Measurements from ENCODE around the gene GABRA6. TPM values are rescaled to one million over a fixed set of nuclear protein-coding genes. Genes with fewer than 3 reads are reported as not detected.

GABRA6 gene
- polyA plus RNA-seq, 1 donor = not detected

GRCh38 chr5:161744276-161744675 lies 58.8 kb downstream of the GABRA6 start:
- no peak for DNase-seq
- Histone ChIP-seq H3K4me3 (ENCODE audit: low read length) (no peak overlapping the region), H3K36me3 (ENCODE audit: control insufficient read depth, insufficient read depth, low read length) (no peaks in the 10 kb centered on the region), H3K4me1 (ENCODE audit: control insufficient read depth, insufficient read depth, low read length) (no peaks in the 10 kb centered on the region), H3K27ac (ENCODE audit: low read length) (no peak overlapping the region), H3K9me3 (ENCODE audit: control insufficient read depth, low read depth, low read length) (no peaks in the 10 kb centered on the region), H3K27me3 (ENCODE audit: control insufficient read depth, insufficient read depth, low read length) (no peaks in the 10 kb centered on the region)
- WGBS (ENCODE audit: insufficient coverage, low lambda C conversion rate) = no CpG with 5 or more reads among the region's 2 CpGs

DNA sequence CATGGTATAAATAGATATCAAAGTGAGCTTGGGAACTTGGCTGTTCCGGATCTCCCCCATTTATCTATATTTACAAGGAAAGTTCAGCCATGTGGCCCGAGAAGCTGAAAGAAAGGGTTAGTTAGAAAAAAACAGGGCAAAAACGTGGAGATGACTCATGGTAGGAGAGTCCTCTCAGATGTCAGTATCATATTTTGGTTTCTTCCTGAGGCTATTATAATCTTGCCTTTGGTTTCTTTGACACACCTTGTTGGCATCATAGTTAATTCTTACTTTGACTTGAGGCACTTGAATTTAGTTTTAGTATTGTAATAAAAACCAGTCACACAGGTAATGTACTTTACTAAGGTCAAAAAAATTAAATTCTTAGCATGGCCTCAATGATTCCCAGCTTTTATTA lies 59.9 kb downstream of the GABRA6 start:
- no peak overlapping the region for H3K27ac ChIP-seq (ENCODE audit: low read length)
- H3K9me3 ChIP-seq (ENCODE audit: control insufficient read depth, low read depth, low read length) = no peaks in the 10 kb centered on the region
- 86% methylated on average over 1 of the region's 3 CpGs for WGBS (ENCODE audit: insufficient coverage, low lambda C conversion rate)
- no peaks in the 10 kb centered on the region for H3K4me1 ChIP-seq (ENCODE audit: control insufficient read depth, insufficient read depth, low read length)
- DNase-seq = no peak
- H3K4me3 ChIP-seq (ENCODE audit: low read length) = no peak overlapping the region
- no peaks in the 10 kb centered on the region for H3K36me3 ChIP-seq (ENCODE audit: control insufficient read depth, insufficient read depth, low read length)
- no peaks in the 10 kb centered on the region for H3K27me3 ChIP-seq (ENCODE audit: control insufficient read depth, insufficient read depth, low read length)

DNA sequence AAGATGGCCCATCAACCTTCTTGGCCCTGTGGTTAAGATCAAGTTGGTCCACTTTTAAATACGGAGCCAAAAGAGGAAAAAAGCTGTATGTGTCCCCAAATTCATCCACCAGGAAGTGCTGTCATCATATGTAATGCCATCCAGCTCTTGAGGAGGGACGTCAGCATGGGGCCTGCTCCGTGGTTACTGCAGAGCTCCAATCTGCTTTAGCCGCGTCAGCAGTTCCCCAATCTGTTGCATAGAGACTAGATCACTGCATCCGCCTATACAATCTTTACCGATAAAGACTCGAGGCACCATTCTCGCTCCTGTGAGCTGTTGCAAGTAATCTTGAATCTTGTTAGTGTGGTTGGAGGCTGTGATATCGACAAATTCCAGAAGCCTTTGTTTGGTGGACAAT lies 65.7 kb downstream of the GABRA6 start:
- DNase-seq = no peak
- Histone ChIP-seq H3K27ac (ENCODE audit: low read length) (no peak overlapping the region), H3K4me1 (ENCODE audit: control insufficient read depth, insufficient read depth, low read length) (no peaks in the 10 kb centered on the region), H3K27me3 (ENCODE audit: control insufficient read depth, insufficient read depth, low read length) (no peaks in the 10 kb centered on the region), H3K9me3 (ENCODE audit: control insufficient read depth, low read depth, low read length) (no peaks in the 10 kb centered on the region), H3K36me3 (ENCODE audit: control insufficient read depth, insufficient read depth, low read length) (no peaks in the 10 kb centered on the region), H3K4me3 (ENCODE audit: low read length) (no peak overlapping the region)
- 80% methylated on average over 2 of the region's 10 CpGs for WGBS (ENCODE audit: insufficient coverage, low lambda C conversion rate)

Other genes with a start within 250 kb of the GABRA6 start
- gene GABRB2, start 139.0 kb upstream of the GABRA6 start, polyA plus RNA-seq = 3.7 TPM
- 0.61 TPM for gene GABRA1, start 162.4 kb downstream of the GABRA6 start, polyA plus RNA-seq

Measured in large intestine (tissue), 3 donors.